ENCODE data around the gene TNNI3K.

TNNI3K gene

GRCh38 chr1:74415935-74416334 is 180.7 kb downstream of the TNNI3K start:
- no peak for DNase-seq (ENCODE audit: low read depth in 1 of 2, low spot score in 1 of 2)
- Histone ChIP-seq H3K4me3 (replicated peaks; ENCODE audit: insufficient read depth, low read length) (no peak overlapping the region), H3K27me3 (ENCODE audit: insufficient read depth, poor library complexity, severe bottlenecking) (no peaks in the 10 kb centered on the region), H3K27ac (replicated peaks) (no peak overlapping the region)
- TF ChIP-seq GABPA (IDR thresholded peaks at IDR 0.05; ENCODE audit: low read depth) (no peak), CTCF (IDR thresholded peaks at IDR 0.05; ENCODE audit: insufficient read depth, low read length) (no peak), SPI1 (IDR thresholded peaks at IDR 0.05; ENCODE audit: borderline replicate concordance, low read depth) (no peak), POLR2AphosphoS5 (IDR thresholded peaks at IDR 0.05; ENCODE audit: low read depth) (no peak)
- TF ChIP-seq, protein P1, sequence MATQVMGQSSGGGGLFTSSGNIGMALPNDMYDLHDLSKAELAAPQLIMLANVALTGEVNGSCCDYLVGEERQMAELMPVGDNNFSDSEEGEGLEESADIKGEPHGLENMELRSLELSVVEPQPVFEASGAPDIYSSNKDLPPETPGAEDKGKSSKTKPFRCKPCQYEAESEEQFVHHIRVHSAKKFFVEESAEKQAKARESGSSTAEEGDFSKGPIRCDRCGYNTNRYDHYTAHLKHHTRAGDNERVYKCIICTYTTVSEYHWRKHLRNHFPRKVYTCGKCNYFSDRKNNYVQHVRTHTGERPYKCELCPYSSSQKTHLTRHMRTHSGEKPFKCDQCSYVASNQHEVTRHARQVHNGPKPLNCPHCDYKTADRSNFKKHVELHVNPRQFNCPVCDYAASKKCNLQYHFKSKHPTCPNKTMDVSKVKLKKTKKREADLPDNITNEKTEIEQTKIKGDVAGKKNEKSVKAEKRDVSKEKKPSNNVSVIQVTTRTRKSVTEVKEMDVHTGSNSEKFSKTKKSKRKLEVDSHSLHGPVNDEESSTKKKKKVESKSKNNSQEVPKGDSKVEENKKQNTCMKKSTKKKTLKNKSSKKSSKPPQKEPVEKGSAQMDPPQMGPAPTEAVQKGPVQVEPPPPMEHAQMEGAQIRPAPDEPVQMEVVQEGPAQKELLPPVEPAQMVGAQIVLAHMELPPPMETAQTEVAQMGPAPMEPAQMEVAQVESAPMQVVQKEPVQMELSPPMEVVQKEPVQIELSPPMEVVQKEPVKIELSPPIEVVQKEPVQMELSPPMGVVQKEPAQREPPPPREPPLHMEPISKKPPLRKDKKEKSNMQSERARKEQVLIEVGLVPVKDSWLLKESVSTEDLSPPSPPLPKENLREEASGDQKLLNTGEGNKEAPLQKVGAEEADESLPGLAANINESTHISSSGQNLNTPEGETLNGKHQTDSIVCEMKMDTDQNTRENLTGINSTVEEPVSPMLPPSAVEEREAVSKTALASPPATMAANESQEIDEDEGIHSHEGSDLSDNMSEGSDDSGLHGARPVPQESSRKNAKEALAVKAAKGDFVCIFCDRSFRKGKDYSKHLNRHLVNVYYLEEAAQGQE (IDR thresholded peaks at IDR 0.05; ENCODE audit: insufficient replicate concordance, low read depth), result no peak

DNA sequence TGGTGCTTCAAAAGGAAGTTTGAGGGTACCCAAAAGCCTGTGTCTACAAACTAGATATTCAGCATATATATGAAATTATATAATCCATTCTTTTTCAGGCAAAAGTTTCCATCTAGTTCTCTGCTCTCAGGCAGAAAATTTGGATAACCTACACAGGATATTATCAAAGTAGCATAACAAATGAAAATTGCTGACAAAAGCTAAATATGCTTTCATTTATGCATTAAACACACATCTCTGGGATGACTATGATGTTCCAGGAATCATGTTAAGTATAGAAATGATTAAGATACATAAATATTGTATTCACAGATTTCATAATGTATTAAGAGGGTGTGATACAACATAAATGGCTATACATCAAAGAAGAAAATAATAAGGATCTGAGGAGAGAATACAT is 184.4 kb downstream of the TNNI3K start:
- TF ChIP-seq, protein P1 (IDR thresholded peaks at IDR 0.05; ENCODE audit: insufficient replicate concordance, low read depth), result no peak
- TF ChIP-seq GABPA (IDR thresholded peaks at IDR 0.05; ENCODE audit: low read depth) (no peak), SPI1 (IDR thresholded peaks at IDR 0.05; ENCODE audit: borderline replicate concordance, low read depth) (no peak), POLR2AphosphoS5 (IDR thresholded peaks at IDR 0.05; ENCODE audit: low read depth) (no peak), CTCF (IDR thresholded peaks at IDR 0.05; ENCODE audit: insufficient read depth, low read length) (no peak)
- Histone ChIP-seq H3K27me3 (ENCODE audit: insufficient read depth, poor library complexity, severe bottlenecking) (no peaks in the 10 kb centered on the region), H3K27ac (replicated peaks) (no peak overlapping the region), H3K4me3 (replicated peaks; ENCODE audit: insufficient read depth, low read length) (no peak overlapping the region)
- DNase-seq (ENCODE audit: low read depth in 1 of 2, low spot score in 1 of 2), result no peak

GRCh38 chr1:74420467-74420866 is 185.3 kb downstream of the TNNI3K start:
- no peak overlapping the region for H3K27ac ChIP-seq (replicated peaks)
- no peak for DNase-seq (ENCODE audit: low read depth in 1 of 2, low spot score in 1 of 2)
- H3K4me3 ChIP-seq (replicated peaks; ENCODE audit: insufficient read depth, low read length), result no peak overlapping the region
- no peaks in the 10 kb centered on the region for H3K27me3 ChIP-seq (ENCODE audit: insufficient read depth, poor library complexity, severe bottlenecking)
- TF ChIP-seq SPI1 (IDR thresholded peaks at IDR 0.05; ENCODE audit: borderline replicate concordance, low read depth), result no peak
- TF ChIP-seq, protein P1 (IDR thresholded peaks at IDR 0.05; ENCODE audit: insufficient replicate concordance, low read depth), result no peak
- TF ChIP-seq POLR2AphosphoS5 (IDR thresholded peaks at IDR 0.05; ENCODE audit: low read depth), result no peak
- TF ChIP-seq CTCF (IDR thresholded peaks at IDR 0.05; ENCODE audit: insufficient read depth, low read length), result no peak
- TF ChIP-seq GABPA (IDR thresholded peaks at IDR 0.05; ENCODE audit: low read depth), result no peak

Data from HL-60 (cell line).